ENCODE measurements around the gene FBXW7.
"Not testable (repeated sequence)": the region's sequence is repeated elsewhere in the genome, so short reads cannot be mapped to it uniquely, and the experiment has no call there.

FBXW7 gene

DNA sequence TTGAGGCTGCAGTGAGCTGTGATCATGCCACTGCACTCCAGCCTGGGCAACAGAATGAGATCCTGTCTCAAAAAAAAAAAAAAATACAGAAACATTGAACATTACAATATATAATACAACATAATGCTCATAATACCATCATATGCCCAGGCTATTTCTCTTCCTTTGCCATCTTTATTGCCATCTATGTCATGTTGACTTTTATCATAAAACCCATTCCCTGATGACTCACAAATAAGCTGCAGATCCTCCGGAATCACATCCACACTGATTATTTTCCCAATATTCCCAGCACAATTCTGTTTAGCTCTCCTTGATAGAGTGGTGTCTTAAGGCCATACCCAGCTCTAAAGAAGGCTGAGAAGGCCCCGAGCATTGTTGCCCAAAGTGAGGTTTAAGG lies 9.2 kb upstream of the FBXW7 start:
- no peak for DNase-seq

DNA sequence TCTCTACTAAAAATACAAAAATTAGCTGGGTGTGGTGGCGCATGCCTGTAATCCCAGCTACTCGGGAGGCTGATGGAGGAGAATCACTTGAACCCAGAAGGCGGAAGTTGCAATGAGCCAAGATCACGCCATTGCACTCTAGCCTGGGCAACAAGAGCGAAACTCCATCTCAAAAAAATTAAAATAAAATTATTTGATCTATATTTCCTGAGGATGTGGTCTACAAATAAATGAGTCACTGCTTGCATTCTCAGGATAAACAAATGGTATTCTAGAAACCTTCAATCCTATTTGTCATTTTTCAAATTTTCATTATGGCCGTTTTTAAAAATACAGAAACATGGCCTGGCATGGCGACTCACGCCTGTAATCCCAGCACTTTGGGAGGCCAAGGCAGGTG lies 8.6 kb upstream of the FBXW7 start:
- not testable (repeated sequence) for DNase-seq

DNA sequence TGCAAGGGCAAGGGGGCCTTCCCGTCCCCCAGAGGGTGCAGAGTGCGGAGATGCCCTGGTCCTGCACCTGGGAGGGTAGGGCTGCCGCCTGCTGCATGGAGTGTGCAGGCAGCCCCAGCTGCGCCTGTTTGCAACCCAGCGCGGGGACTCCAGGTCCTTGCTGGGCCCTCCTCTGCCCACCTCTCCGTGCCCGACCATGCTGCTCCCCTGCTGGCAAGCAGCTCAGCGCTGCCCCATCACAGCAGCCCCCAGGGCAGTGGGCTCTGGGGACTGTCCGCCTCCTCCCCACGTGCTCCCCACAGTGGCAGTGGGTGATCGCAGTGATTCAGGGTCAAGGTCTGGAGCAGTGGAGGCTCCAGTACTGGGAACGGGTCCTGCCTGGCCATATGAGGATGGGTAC lies 5.0 kb upstream of the FBXW7 start:
- no peak for DNase-seq

DNA sequence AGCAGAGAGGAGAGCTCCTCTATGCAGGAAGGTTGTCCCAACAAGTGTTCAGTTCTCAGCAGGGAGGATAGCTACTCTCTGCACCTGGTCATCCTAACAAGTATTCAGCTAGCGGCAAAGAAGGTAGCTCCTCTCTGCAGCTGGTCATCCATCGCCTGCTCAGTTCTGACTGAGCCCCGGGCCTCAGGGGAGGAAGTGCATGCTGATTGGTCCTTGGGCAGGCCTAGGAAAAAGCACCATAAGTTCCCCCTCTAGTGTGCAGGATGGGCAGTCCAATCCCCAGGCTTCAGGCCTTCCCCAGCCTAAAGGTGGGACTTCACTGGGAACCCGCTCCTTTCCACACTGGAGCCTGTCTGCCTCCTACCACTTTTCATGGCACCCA lies 4.4 kb upstream of the FBXW7 start:
- no peak for DNase-seq

DNA sequence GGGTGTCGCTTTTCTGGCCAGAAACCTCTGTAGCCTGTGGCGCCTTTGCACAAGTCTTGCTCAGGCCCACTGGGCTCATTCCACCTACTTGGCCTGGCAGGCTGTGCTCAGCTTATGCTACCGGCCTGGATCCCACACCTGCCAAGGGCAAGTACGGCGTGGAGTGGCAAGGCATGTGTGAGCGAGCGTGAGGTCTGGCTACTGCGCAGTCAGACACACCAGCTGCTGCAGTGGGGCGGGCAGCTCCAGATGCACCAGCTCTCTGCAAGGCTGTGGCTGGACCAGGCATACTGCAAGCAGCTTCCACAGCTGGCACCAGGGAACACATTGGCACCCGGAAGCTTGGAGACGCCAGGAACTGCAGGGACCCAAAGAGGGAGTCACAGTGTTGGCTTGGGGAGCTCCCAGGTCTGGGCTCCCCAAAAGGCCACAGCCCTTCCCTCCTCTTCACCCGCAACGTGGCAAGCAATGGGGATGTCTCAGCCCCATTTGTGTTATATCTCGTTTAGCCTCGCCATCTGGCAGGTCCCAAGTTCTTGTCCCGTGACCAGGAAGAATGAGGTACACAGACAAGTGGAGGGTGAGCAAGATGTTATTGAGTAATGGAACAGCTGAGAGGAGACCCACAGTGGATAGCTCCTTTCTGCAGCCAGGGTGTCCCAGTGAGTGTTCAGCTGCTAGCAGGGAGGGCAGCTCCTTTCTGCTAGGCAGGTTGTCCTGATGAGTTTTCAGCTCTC lies 3.8 kb upstream of the FBXW7 start:
- no peak for DNase-seq

DNA sequence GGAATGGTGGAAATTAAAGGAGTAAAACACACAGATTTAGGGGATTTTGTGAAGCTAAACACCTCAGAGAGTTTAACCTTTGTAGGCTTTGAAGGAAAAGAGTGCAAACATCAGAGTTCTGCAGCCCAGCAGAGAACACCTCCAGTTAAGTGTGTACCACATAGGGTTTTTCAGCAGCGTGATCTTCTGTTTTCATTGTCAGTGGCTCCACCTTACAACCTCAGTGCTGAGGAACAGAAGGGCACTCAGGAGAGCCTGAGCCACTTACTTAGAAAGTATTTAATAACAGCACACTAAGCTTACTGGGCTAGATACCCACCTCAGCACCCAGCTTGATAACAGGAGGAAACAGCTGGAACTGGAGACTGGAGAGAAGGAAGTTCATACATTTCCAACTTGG lies 2.0 kb upstream of the FBXW7 start:
- DNase-seq = no peak

DNA sequence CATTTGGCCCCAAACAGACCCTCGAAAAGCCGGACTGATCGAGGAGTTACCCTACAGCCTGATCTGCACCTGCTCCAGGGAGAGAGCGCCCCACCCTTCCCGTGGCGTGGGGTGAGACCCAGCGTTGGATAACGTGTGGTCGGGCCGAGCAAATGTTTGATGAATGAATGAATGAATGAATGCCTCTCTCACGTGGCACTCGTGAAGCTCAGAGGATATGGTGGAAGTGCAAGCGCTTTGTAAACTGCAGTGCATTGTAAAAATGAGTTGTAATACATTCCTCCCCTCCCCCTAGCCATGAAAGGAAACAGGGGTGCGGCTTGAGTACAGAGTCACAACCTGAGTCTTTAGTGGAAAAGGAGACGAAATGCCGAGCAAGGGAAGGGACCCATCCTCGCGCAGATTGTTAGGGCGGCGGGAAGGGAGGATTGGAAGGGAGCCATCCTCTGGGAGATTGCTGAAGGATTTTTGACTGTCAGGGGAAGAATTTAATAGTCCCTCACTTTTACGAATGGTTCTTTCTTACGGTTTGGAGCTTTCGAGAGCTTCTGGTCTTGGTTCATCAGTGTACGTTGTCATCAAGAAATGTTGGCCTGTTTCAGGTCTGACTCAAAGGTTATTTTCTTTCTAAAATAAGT lies 772 bp upstream of the FBXW7 start:
- peak; percentile 41 for DNase-seq

DNA sequence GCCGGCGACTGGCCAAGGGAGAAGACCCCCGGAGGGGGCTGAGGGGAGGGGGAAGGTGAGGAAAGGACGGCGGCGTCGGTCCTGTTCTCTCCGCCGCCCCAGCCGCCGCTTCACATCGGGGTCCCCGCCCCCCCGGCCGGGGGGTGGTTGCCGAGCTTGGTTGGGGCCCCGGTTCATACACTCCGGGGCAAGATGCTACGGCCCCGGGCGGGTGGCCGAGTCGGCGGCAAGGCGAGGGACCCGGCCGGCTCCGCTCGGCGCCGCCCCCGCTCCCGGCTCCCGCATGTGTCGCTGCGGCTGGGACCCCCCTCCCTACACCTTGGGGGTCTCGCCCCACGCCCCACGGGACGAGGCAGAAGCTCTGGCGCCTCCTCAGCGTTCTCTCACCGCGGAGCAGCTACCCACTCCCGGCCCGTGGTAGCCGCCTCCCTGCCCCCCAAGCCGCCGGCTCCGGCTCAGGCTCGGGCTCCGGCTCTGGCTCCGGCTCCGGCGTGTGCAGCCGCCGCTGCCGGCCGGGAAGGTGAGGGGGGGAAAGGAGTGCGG lies 461 bp downstream of the FBXW7 start:
- no peak for DNase-seq

DNA sequence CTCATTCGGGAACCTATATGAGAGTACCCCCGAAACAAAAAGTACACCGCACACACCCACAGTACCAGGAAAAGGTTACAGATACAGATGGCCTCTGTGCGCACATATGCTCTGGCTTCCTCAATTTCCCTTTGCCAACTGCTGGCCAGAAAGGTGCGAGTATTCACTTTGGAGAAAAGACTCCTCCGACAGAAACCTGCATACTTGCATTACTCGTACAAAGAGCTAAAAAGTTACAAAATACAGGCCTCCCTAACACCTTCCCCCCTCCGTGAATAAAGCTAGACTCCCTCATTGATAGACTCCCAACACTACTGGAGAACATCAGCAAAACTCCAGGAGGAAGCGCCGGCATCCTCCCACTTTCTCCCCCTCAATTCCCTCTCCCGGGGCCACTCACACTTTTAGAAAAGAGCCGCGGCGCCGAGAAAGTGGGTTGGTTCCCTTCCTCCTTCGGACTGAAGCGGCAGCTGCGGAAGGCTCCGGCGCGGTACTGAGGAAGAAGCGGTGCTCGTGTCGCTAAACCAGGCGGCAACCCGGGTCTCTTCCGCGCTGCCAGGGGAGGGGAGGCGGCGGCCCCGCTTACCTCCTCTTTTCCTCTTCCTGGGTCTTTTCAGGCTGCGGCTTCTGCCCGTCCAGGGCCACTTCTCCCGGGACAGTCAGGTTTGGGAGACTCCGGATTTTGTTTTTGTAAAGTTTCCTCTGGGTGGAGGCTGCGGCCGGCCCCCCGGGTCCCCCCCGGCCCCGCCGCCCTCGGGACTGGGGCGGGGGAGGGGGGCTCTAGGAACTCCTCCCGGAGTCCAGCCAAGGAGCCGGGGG lies 1.1 kb downstream of the FBXW7 start:
- DNase-seq = peak; percentile 29

DNA sequence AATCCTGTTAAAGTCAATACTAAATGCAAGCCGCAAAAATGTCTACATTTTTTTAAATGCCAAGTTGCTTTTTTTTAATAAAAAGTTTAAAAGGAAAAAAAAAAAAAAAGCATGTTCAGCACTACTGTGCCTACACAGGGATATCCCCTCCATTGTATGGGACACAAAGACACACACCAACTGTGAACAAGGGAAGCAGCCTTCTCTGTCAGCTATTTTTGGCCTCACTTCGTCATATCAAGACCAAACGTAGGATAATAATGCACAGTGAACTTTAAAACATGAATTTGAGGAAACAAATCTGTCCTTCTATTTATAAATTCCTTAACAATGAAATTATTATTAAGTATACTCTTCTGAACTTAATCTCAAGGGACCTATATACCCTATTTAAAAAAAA lies 4.4 kb downstream of the FBXW7 start:
- no peak for DNase-seq

DNA sequence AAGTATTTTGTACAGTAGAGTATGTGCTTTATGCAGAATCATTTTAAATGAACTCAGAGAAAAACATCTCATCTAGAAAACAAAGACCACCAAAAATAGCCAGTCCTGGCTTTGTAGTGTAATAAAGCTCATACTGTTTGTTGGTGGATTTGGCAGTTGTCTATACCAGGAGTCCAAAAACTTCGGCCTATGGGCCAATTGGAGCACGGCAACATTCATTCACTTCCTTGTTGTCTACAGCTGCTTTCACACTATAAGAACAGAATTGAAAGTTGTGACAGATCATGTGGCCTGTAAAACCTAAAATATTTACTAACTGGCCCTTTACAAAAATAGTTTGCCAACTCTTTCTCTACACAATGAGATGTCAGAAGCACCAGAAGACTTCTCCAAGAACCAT lies 5.3 kb downstream of the FBXW7 start:
- DNase-seq = no peak

DNA sequence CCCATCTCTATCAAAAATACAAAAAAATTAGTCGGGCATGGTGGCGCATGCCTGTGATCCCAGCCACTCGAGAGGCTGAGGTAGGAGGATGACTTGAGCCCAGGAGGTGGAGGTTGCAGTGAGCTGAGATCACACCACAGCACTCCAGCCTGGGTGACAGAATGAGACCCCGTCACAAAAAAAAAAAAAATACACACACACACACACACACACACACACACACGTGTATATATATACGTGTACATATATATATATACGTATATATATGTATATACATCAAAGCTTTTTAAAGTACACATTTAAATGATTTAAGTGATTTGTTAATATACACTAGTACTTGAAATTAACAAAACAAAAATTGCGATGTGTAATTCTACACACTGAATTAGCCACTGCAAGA lies 6.0 kb downstream of the FBXW7 start:
- no peak for DNase-seq

DNA sequence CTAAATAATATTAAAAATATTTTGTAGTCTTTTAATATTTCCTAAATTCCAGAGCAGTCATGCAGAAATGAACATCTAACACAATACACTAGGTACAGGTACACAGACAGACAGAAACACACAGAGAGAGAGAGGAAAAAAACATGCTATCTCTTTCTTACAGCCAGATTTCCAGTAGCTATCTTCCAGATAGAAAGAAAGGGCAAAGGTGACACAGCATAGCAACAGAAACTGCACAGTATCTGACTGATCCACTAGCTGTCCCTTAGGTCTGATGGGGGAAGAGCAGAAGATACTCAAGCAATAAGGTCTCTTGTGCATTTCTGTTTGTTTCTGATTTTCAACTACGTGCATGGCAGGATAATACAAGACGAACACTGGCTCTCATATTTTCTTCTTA lies 7.8 kb downstream of the FBXW7 start:
- no peak for DNase-seq

DNA sequence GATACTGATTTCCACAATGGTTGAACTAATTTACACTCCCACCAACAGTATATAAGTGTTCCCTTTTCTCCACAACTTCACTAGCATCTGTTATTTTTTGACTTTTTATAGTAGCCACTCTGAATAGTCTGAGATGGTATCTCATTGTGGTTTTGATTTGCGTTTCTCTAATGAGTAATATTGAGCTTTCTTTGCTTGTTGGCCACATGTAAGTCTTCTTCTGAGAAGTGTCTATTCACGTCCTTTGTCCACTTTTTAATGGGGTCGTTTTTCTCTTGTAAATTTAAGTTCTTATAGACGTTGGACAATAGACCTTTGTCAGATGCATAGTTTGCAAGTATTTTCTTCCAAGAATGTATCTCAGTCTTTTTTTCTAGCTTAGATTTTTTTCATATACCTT lies 10.0 kb downstream of the FBXW7 start:
- no peak for DNase-seq

DNA sequence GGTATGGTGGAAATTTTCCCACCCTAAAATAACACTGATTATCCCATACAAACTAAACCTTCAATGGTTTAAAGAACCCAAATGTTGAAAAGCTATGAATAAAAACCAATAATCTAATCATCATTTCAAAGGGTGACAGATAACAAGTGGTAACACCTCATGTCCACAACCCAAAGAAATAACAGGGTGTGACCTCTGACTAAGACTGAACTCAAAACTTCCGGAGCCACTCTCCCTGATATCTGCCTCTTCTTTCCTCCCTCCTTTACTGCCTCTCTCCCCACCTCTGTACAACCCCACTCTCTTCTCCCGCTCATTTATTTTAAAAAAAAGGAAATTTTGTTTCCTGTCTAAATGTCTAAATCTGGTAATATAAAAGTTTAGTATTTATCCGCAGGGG lies 11.5 kb downstream of the FBXW7 start:
- DNase-seq = no peak

DNA sequence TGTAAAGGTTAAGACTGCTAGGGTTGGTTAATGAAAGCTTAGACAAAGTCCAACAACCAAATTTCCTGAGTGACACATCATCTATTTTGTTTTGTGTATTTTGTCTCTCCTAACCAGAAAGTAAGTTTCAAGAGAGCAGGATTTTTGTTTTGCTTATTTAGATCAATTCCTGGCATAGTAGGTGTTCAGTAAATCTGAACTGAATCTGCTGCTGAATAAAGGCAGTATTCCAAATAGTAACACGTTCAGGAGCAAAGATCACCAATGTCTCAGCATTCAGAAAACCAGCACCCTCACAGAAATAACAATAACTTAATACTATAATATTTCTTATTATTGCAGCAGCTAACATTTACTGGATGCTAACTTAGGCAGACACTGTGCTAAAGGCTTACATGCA lies 12.2 kb downstream of the FBXW7 start:
- DNase-seq = no peak

DNA sequence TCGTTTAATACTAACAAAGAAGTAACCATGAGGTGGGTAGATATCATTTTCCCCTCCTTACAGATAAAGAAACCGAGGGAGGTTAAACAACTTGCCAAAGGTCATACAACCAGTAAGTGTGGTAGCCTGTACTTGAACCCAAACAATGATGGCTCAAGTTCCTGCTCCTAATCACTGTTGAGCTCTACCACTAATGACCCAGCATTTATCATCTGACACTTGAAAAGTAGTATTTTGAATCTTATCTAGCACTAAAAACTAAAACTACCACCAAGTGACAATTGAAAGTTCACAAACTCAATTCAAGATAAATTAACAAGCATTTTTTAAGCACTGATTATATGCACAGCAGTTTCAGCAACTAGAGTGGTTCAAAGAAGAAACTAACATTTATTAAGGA lies 13.1 kb downstream of the FBXW7 start:
- no peak for DNase-seq

DNA sequence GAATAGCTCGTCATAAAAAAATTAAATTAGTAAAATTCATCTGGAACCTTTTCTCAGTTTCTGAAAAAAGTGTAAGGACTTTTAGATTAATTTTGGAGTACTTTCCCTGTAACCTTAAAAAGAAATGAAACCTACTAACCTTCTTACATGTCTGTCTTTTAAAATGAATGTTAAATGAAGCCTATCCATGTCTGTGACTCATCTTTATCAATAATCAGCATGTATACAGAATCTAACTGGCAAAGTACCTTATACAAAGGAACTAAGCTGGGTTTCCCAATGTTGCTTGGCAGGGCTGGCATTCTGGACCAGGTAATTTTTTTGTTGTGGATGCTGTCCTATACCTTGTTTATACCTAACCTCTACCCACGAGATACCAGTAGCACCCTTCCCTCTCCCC lies 13.6 kb downstream of the FBXW7 start:
- DNase-seq = no peak

DNA sequence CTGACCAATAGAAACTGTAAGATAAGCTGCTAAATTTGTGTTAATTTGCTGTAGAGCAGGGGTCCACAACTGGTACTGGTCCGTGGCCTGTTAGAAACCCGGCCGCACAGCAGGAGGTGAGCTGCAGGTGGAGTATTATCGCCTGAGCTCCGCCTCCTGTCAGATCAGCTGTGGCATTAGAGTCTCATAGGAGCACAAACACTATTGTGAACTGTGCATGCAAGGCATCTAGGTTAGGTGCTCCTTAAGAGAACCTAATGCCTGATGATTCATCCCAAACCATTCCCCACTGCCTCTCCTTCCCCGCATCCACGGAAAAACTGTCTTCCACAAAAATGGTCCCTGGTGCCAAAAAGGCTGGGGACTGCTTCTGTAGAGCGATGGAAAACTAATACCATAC lies 19.7 kb downstream of the FBXW7 start:
- peak; percentile 42 for DNase-seq

DNA sequence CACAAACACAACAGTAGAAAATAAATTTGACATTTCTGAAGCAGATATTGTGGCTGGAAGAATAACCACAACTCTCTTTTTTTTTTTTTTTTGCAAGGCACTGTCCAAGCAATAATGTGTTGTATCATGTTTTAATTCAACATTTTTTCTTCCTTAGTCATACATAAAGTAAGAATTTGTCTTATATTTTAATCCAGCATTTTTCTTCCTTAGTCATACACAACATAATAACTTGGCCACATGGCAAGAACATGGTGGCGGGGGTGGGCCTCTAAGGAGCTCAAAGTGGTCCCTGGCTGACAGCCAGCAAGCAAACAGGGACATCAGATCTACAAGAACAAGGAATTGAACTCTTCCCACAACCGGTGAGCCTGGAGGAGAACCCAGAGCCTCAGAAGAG lies 20.2 kb downstream of the FBXW7 start:
- peak; percentile 85 for DNase-seq

DNA sequence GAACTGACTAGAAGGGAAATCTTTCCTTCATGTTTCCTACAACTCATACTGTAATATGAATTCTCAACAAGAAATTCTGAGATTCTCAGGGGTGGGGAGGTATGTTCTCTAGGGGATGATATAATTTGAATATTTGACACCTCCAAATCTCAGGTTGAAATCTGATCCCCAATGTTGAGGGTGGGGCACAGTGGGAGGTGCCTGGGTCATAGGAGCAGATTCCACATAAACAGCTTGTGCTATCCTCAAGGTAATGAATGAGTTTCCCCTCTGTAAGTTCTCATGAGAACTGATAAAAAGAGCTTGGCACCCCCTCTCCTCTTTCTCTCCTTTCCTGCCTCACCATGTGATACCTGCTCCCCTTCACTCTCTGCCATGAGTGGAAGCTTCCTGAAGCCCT lies 21.5 kb downstream of the FBXW7 start:
- no peak for DNase-seq

DNA sequence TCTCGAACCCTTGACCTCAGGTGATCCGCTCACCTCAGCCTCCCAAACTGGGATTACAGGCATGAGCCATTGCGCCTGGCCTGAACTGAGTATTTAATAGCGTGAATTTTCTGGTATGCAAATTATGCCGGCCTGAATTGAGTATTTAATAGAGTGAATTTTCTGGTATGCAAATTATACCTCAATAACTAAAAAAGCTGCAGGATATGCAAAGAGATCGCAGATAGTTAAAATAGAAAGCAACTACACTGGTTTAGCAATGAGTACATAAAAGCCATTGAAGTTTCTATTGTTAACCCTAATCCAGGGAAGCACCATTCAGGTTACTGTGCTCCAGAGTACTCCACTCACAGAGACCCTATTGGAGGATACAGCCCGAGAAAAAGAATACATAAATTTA lies 22.8 kb downstream of the FBXW7 start:
- DNase-seq = no peak

DNA sequence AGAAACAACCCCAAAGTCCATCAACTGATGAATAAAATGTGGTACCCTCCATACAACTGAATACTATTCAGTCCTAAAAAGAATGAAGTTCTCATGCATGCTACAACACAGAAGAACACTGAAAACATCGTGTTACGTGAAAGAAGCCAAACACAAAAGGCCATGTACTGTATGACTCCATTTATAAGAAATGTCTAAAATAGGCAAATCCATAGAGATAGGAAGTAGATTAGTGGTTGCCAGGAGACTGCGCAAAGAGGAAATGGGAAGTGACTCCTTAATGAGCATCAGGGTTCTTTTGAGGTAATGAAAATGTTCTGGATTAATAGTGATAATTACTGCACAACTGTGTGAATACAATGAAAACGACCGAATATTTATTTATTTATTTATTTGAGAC lies 23.4 kb downstream of the FBXW7 start:
- no peak for DNase-seq
